ENCODE results near the gene KLHL6. TPM values are rescaled to one million over a fixed set of nuclear protein-coding genes. Genes with fewer than 3 reads are reported as not detected.

Gene KLHL6
- total RNA-seq, 2 donors from 2014 or later: 0.33 to 0.40 TPM

DNA sequence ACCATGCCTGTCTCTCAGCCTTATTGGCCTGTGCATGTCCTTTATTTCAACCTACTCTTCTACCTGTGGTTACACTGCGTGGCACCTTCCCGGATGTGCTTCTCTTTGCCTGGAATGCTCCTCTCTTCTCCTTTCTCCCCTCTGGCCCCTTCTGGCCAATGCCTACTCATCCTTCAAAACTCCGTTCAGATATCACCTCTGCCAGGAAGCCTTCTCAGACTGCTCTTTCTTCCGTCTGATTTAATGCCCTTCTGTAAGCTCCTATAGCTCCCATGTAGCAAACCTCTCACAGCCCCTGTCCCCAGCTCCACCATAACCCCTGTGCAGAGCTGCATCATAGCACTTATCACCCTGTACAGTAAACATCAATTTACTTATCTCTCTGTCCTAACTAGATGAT, 13.2 kb downstream of the KLHL6 start:
- Mint-ChIP-seq H3K27me3 (ENCODE audit: insufficient read depth) (peaks cover 4% of the 10 kb centered on the region), H3K27ac (no peak overlapping the region), H3K9me3 (no peaks in the 10 kb centered on the region), H3K36me3 (ENCODE audit: low read depth) (no peaks in the 10 kb centered on the region), H3K4me1 (peaks cover 8% of the 10 kb centered on the region), H3K4me3 (no peak overlapping the region)
- H3K27me3 ChIP-seq (ENCODE audit: control insufficient read depth, insufficient read depth, low read length, poor library complexity, severe bottlenecking): no peaks in the 10 kb centered on the region
- H3K27ac ChIP-seq (ENCODE audit: low read depth, low read length): no peak overlapping the region
- WGBS, 2 experiments (ENCODE audit: insufficient coverage in 1 of 2, insufficient read length in 1 of 2): 95% methylated on average over 4 of the region's 4 CpGs
- no peaks in the 10 kb centered on the region for H3K9me3 ChIP-seq (ENCODE audit: control insufficient read depth, low read length)
- H3K4me3 ChIP-seq (ENCODE audit: low read length): no peak overlapping the region
- H3K9ac ChIP-seq (ENCODE audit: extremely low read depth, low read length, poor library complexity, severe bottlenecking): no peak overlapping the region
- H3K4me1 ChIP-seq (ENCODE audit: control insufficient read depth, insufficient read depth, low read length): no peaks in the 10 kb centered on the region
- no peaks in the 10 kb centered on the region for H3K36me3 ChIP-seq (ENCODE audit: control insufficient read depth, insufficient read depth, low read length)
- TF ChIP-seq, protein P1, sequence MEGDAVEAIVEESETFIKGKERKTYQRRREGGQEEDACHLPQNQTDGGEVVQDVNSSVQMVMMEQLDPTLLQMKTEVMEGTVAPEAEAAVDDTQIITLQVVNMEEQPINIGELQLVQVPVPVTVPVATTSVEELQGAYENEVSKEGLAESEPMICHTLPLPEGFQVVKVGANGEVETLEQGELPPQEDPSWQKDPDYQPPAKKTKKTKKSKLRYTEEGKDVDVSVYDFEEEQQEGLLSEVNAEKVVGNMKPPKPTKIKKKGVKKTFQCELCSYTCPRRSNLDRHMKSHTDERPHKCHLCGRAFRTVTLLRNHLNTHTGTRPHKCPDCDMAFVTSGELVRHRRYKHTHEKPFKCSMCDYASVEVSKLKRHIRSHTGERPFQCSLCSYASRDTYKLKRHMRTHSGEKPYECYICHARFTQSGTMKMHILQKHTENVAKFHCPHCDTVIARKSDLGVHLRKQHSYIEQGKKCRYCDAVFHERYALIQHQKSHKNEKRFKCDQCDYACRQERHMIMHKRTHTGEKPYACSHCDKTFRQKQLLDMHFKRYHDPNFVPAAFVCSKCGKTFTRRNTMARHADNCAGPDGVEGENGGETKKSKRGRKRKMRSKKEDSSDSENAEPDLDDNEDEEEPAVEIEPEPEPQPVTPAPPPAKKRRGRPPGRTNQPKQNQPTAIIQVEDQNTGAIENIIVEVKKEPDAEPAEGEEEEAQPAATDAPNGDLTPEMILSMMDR (conservative IDR thresholded peaks at IDR 0.05): no peak
- DNase-seq: no peak

DNA sequence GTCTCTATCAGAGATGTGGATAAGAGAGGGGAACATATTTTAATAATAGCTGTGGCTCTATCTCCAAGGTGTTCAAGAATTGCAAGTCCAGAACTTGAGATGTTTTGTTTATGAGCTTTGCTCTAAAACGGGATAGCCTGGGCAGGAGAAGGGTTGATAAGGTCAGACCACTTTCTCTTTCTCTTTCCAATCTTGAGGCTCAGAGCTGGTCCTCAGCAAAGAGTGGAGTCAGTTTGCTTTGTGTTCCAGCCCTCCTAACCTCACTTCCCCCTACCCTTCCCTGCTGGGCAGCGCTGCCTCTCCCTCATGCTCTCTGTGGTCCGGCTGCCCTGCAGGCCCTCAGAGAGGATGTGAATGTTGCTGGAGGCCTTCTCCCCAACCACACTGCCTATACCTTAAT, 13.8 kb downstream of the KLHL6 start:
- no peak for DNase-seq
- no peaks in the 10 kb centered on the region for H3K36me3 ChIP-seq (ENCODE audit: control insufficient read depth, insufficient read depth, low read length)
- no peak overlapping the region for H3K4me3 ChIP-seq (ENCODE audit: low read length)
- Mint-ChIP-seq H3K9me3 (no peaks in the 10 kb centered on the region), H3K36me3 (ENCODE audit: low read depth) (no peaks in the 10 kb centered on the region), H3K27me3 (ENCODE audit: insufficient read depth) (peaks cover 4% of the 10 kb centered on the region), H3K4me3 (no peak overlapping the region), H3K4me1 (peaks cover 8% of the 10 kb centered on the region), H3K27ac (no peak overlapping the region)
- no peaks in the 10 kb centered on the region for H3K27me3 ChIP-seq (ENCODE audit: control insufficient read depth, insufficient read depth, low read length, poor library complexity, severe bottlenecking)
- no peaks in the 10 kb centered on the region for H3K4me1 ChIP-seq (ENCODE audit: control insufficient read depth, insufficient read depth, low read length)
- TF ChIP-seq, protein P1 (conservative IDR thresholded peaks at IDR 0.05): no peak
- H3K27ac ChIP-seq (ENCODE audit: low read depth, low read length): no peak overlapping the region
- no peak overlapping the region for H3K9ac ChIP-seq (ENCODE audit: extremely low read depth, low read length, poor library complexity, severe bottlenecking)
- 83 to 90% methylated on average over 2 to 3 of the region's 3 CpGs for WGBS, 2 experiments (ENCODE audit: insufficient coverage in 1 of 2, insufficient read length in 1 of 2)
- no peaks in the 10 kb centered on the region for H3K9me3 ChIP-seq (ENCODE audit: control insufficient read depth, low read length)

DNA sequence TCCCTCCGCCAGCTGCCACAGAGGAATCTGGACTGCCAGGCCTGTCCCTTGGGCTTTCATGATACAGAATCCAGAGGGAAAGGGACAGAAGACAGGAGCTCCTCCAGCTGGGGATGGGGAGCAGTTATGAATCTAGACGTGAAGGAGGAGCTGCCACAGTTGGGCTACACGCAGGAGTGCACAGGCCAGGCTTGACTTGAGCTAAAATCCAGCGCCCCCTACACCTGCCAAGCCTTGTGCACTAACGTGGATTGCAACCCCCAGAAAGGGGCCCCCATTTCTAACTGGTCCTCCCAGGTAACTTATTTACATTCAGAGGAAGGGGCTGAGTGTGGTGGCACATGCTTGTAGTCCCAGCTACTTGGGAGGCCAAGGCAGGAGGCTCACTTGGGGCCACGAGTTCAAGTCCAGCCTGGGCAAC, 14.3 kb downstream of the KLHL6 start:
- no peak for DNase-seq
- Histone ChIP-seq H3K27me3 (ENCODE audit: control insufficient read depth, insufficient read depth, low read length, poor library complexity, severe bottlenecking) (no peaks in the 10 kb centered on the region), H3K4me1 (ENCODE audit: control insufficient read depth, insufficient read depth, low read length) (no peaks in the 10 kb centered on the region), H3K4me3 (ENCODE audit: low read length) (no peak overlapping the region), H3K27ac (ENCODE audit: low read depth, low read length) (no peak overlapping the region), H3K9ac (ENCODE audit: extremely low read depth, low read length, poor library complexity, severe bottlenecking) (no peak overlapping the region), H3K9me3 (ENCODE audit: control insufficient read depth, low read length) (no peaks in the 10 kb centered on the region), H3K36me3 (ENCODE audit: control insufficient read depth, insufficient read depth, low read length) (no peaks in the 10 kb centered on the region)
- no peaks in the 10 kb centered on the region for H3K9me3 Mint-ChIP-seq
- H3K27ac Mint-ChIP-seq: no peak overlapping the region
- H3K27me3 Mint-ChIP-seq (ENCODE audit: insufficient read depth): peaks cover 4% of the 10 kb centered on the region
- no peak overlapping the region for H3K4me3 Mint-ChIP-seq
- TF ChIP-seq, protein P1 (conservative IDR thresholded peaks at IDR 0.05): no peak
- H3K36me3 Mint-ChIP-seq (ENCODE audit: low read depth): no peaks in the 10 kb centered on the region
- H3K4me1 Mint-ChIP-seq: peaks cover 8% of the 10 kb centered on the region
- WGBS, 2 experiments (ENCODE audit: insufficient coverage in 1 of 2, insufficient read length in 1 of 2): 90% methylated on average over 5 to 6 of the region's 6 CpGs
